Liver (tissue), 10 donors: Measurements from ENCODE around the gene ST3GAL2. TPM values are rescaled to one million over a fixed set of nuclear protein-coding genes. Genes with fewer than 3 reads are reported as not detected.

Experiments
- DNase-seq: peaks from one replicate; pipeline ENCODE4 v3.0.0-alpha.2; 2017; ENCODE audit warnings: low spot score
- H3K27ac ChIP-seq, 2 donors: one replicate each; pipeline ENCODE4 v1.7.0; 2013; ENCODE audit warnings: inconsistent platforms in 2 of 2, low read length in 2 of 2, control low read depth in 1 of 2, low read depth in 1 of 2, mild to moderate bottlenecking in 1 of 2
- H3K27me3 ChIP-seq, 4 donors: one replicate each; pipeline versions ENCODE4 v1.6.1 to v1.7.0; 2013; ENCODE audit warnings: low read length in 3 of 4, inconsistent platforms in 1 of 4, mild to moderate bottlenecking in 1 of 4, moderate library complexity in 1 of 4; ENCODE audit not compliant: control insufficient read depth in 4 of 4, insufficient read depth in 4 of 4
- H3K36me3 ChIP-seq, 4 donors: one replicate each; pipeline versions ENCODE4 v1.6.1 to v1.7.0; 2013; ENCODE audit warnings: low read length in 3 of 4, mild to moderate bottlenecking in 3 of 4, low read depth in 1 of 4, moderate library complexity in 1 of 4; ENCODE audit not compliant: control insufficient read depth in 4 of 4, insufficient read depth in 3 of 4
- H3K4me1 ChIP-seq, 4 donors: one replicate each; pipeline versions ENCODE4 v1.6.1 to v1.7.0; 2013; ENCODE audit warnings: low read length in 3 of 4, mild to moderate bottlenecking in 3 of 4, moderate library complexity in 1 of 4; ENCODE audit not compliant: control insufficient read depth in 4 of 4, insufficient read depth in 4 of 4
- H3K4me3 ChIP-seq, 3 donors: one replicate each; pipeline versions ENCODE4 v1.6.1 to v1.7.0; 2013; ENCODE audit warnings: low read length in 3 of 3, control low read depth in 1 of 3, low read depth in 1 of 3, mild to moderate bottlenecking in 1 of 3
- H3K9ac ChIP-seq, 2 donors: one replicate each; pipeline ENCODE4 v1.7.0; 2013; ENCODE audit warnings: low read length in 2 of 2, mild to moderate bottlenecking in 2 of 2, moderate library complexity in 2 of 2, control low read depth in 1 of 2, low read depth in 1 of 2
- H3K9me3 ChIP-seq, 4 donors: one replicate each; pipeline versions ENCODE4 v1.6.1 to v1.7.0; 2013; ENCODE audit warnings: low read length in 3 of 4; ENCODE audit not compliant: control insufficient read depth in 4 of 4
- ATF3 ChIP-seq: IDR thresholded peaks from 2 replicates; pipeline ENCODE4 v1.6.1; 2016; ENCODE audit warnings: antibody characterized with exemption
- CTCF ChIP-seq: fragments of 150-350 bp; IDR thresholded peaks from 2 replicates; pipeline ENCODE4 v1.5.1; 2017; ENCODE audit warnings: improper control_type of control experiment, low read depth, low read length; ENCODE audit not compliant: missing input control
- FOXA1 ChIP-seq: IDR thresholded peaks from 2 replicates; pipeline ENCODE4 v1.6.1; 2016; ENCODE audit warnings: antibody characterized with exemption
- HNF4A ChIP-seq, 2 donors: conservative IDR thresholded peaks; 2 replicates each; pipeline ENCODE4 v1.6.1; 2016; ENCODE audit warnings: antibody characterized with exemption in 2 of 2, mild to moderate bottlenecking in 2 of 2
- NR2F2 ChIP-seq: IDR thresholded peaks from 2 replicates; pipeline ENCODE4 v1.6.1; 2016; ENCODE audit warnings: antibody characterized with exemption
- RAD21 ChIP-seq, 2 donors: IDR thresholded peaks; 2 replicates each; pipeline ENCODE4 v1.6.1; 2016; ENCODE audit warnings: antibody characterized with exemption in 2 of 2, mild to moderate bottlenecking in 2 of 2
- RXRA ChIP-seq, 2 donors: IDR thresholded peaks; 2 replicates each; pipeline ENCODE4 v1.6.1; 2017 to 2018; ENCODE audit warnings: antibody characterized with exemption in 2 of 2, mild to moderate bottlenecking in 1 of 2
- SP1 ChIP-seq: IDR thresholded peaks from 2 replicates; pipeline ENCODE4 v1.6.1; 2018; ENCODE audit warnings: antibody characterized with exemption, mild to moderate bottlenecking
- TAF1 ChIP-seq: conservative IDR thresholded peaks from 2 replicates; pipeline ENCODE4 v1.6.1; 2016; ENCODE audit warnings: antibody characterized with exemption, mild to moderate bottlenecking
- WGBS: extraction: QIAGEN DNeasy Blood & Tissue Kit; methylation state at CpG from one replicate; pipeline ENCODE4 v1.1.7; 2013; 5-methylcytosine and 5-hydroxymethylcytosine counted together
- polyA plus RNA-seq, 2 donors: library from polyadenylated mRNA; stranded (reverse) in 1 of 2; unstranded in 1 of 2; fragments of 200-250 nt in 1 of 2; fragments of >200 nt in 1 of 2; fragmentation: Nextera tagmentation in 1 of 2; extraction: Ambion mirVana in 1 of 2; gene quantifications; one replicate each; pipeline versions ENCODE4 v1.2.1 to v1.2.3, GENCODE V29; 2013 to 2015
- small RNA-seq: library from RNA; depleted of rRNA; stranded (forward); fragments of <200 nt; gene quantifications from one replicate; pipeline ENCODE3, GENCODE V24; 2014
- total RNA-seq, 2 donors: library from RNA; depleted of rRNA; stranded (reverse); fragments of >200 nt; gene quantifications; one replicate each; pipeline ENCODE4 v1.2.3, GENCODE V29; 2014
- TF ChIP-seq, protein P1 (sequence below): IDR thresholded peaks from 2 replicates; pipeline ENCODE4 v1.6.1; 2016; ENCODE audit warnings: antibody characterized with exemption, mild to moderate bottlenecking
- TF ChIP-seq, protein P2 (sequence below): IDR thresholded peaks from 2 replicates; pipeline ENCODE4 v1.6.1; 2016; ENCODE audit warnings: antibody characterized with exemption
- donor health status: healthy.
- donor health status: healthy.
- donor health status: healthy.
- donor health status: healthy.
- donor health status: healthy.

ST3GAL2 gene
- total and polyA plus RNA-seq, 4 donors = 3.9 to 53.1 (median 12.9) TPM

DNA sequence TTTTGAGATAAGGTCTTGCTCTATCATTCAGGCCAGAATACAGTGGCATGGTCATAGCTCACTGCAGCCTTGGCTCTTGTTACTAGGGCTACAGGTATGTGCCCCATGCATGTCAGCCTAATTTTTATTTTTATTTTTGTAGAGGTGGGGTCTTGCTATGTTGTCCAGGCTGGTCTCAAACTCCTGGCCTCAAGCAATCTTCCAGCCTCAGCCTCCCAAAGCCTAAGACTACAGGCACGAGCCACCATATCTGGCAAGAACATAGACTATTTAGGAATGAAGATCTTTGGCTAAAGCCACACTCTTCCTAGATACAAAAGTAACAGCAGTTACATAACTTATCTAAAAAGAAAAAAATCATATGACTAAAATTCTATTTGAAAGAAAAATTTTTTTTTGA is 107.8 kb downstream of the ST3GAL2 start:
- no peaks in the 10 kb centered on the region for H3K9me3 ChIP-seq
- H3K4me3 ChIP-seq = no peak overlapping the region
- H3K27me3 ChIP-seq = no peaks in the 10 kb centered on the region
- H3K4me1 ChIP-seq = peaks cover 0 to 6% (median 2%) of the 10 kb centered on the region in 4 donors
- no peak overlapping the region for H3K9ac ChIP-seq
- peaks cover 10 to 49% (median 33%) of the 10 kb centered on the region in 4 donors for H3K36me3 ChIP-seq
- no peak overlapping the region for H3K27ac ChIP-seq
- DNase-seq = no peak
- WGBS = 86% methylated on average over 1 of the region's 1 CpG
- TF ChIP-seq, protein P1, sequence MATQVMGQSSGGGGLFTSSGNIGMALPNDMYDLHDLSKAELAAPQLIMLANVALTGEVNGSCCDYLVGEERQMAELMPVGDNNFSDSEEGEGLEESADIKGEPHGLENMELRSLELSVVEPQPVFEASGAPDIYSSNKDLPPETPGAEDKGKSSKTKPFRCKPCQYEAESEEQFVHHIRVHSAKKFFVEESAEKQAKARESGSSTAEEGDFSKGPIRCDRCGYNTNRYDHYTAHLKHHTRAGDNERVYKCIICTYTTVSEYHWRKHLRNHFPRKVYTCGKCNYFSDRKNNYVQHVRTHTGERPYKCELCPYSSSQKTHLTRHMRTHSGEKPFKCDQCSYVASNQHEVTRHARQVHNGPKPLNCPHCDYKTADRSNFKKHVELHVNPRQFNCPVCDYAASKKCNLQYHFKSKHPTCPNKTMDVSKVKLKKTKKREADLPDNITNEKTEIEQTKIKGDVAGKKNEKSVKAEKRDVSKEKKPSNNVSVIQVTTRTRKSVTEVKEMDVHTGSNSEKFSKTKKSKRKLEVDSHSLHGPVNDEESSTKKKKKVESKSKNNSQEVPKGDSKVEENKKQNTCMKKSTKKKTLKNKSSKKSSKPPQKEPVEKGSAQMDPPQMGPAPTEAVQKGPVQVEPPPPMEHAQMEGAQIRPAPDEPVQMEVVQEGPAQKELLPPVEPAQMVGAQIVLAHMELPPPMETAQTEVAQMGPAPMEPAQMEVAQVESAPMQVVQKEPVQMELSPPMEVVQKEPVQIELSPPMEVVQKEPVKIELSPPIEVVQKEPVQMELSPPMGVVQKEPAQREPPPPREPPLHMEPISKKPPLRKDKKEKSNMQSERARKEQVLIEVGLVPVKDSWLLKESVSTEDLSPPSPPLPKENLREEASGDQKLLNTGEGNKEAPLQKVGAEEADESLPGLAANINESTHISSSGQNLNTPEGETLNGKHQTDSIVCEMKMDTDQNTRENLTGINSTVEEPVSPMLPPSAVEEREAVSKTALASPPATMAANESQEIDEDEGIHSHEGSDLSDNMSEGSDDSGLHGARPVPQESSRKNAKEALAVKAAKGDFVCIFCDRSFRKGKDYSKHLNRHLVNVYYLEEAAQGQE = no peak
- no peak for TF ChIP-seq FOXA1
- no peak for TF ChIP-seq RXRA (IDR thresholded peaks at IDR 0.05)
- TF ChIP-seq RAD21 (IDR thresholded peaks at IDR 0.05) = no peak
- TF ChIP-seq, protein P2, sequence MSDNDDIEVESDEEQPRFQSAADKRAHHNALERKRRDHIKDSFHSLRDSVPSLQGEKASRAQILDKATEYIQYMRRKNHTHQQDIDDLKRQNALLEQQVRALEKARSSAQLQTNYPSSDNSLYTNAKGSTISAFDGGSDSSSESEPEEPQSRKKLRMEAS = no peak
- no peak for TF ChIP-seq ATF3
- no peak for TF ChIP-seq NR2F2
- no peak for TF ChIP-seq TAF1
- TF ChIP-seq CTCF = no peak
- no peak for TF ChIP-seq SP1
- no peak for TF ChIP-seq HNF4A (conservative IDR thresholded peaks at IDR 0.05)

Small RNA genes within 50 kb of the gene (small RNA-seq; reads per million reads assigned to genes)
- gene RNU6-23P (0.35 reads per million, percentile 38 among the genes with 10 or more reads in this experiment), gene RPS27P26 (not detected)

Other genes starting within 250 kb of the ST3GAL2 start
- 10 to 100 TPM; 13.1 to 16.4 TPM for gene EXOSC6, start 187.2 kb downstream of the ST3GAL2 start, total RNA-seq
- 1 to 10 TPM; 3.7 to 4.9 TPM for gene EXOSC6, start 187.2 kb downstream of the ST3GAL2 start, polyA plus RNA-seq
- gene AARS1, start 149.6 kb downstream of the ST3GAL2 start, total RNA-seq = 100 to 1,000 TPM in 1 of 2 donors, 10 to 100 TPM in 1; 54.1 to 121 TPM
- 10 to 100 TPM; 53.7 to 73.9 TPM for gene AARS1, start 149.6 kb downstream of the ST3GAL2 start, polyA plus RNA-seq
- 10 to 100 TPM; 11.3 to 16.2 TPM for gene DDX19B, start 139.9 kb downstream of the ST3GAL2 start, total RNA-seq
- 10 to 100 TPM; 16.7 to 21.4 TPM for gene DDX19B, start 139.9 kb downstream of the ST3GAL2 start, polyA plus RNA-seq
- gene DDX19A, start 92.2 kb downstream of the ST3GAL2 start, total RNA-seq = 10 to 100 TPM; 18.9 to 27.8 TPM
- gene DDX19A, start 92.2 kb downstream of the ST3GAL2 start, polyA plus RNA-seq = 10 to 100 TPM; 15.9 to 18.1 TPM
- 10 to 100 TPM in 1 of 2 donors, 1 to 10 TPM in 1; 7.3 to 20.2 TPM for gene FCSK, start 15.5 kb upstream of the ST3GAL2 start, total RNA-seq
- 1 to 10 TPM; 4.3 to 9.7 TPM for gene FCSK, start 15.5 kb upstream of the ST3GAL2 start, polyA plus RNA-seq
- gene COG4, start 84.5 kb upstream of the ST3GAL2 start, total RNA-seq = 10 to 100 TPM; 27.7 to 59.5 TPM
- gene COG4, start 84.5 kb upstream of the ST3GAL2 start, polyA plus RNA-seq = 10 to 100 TPM; 15.3 to 26.7 TPM
- gene SF3B3, start 84.7 kb upstream of the ST3GAL2 start, total RNA-seq = 10 to 100 TPM; 56.6 to 77.8 TPM
- gene SF3B3, start 84.7 kb upstream of the ST3GAL2 start, polyA plus RNA-seq = 10 to 100 TPM; 38.9 to 49.8 TPM
- under 1 TPM; 0.25 to 0.93 TPM for gene IL34, start 207.5 kb upstream of the ST3GAL2 start, total RNA-seq
- gene IL34, start 207.5 kb upstream of the ST3GAL2 start, polyA plus RNA-seq = under 1 TPM; 0.40 to 0.43 TPM
- 10 to 100 TPM; 26.7 to 45.1 TPM for gene MTSS2, start 247.0 kb upstream of the ST3GAL2 start, total RNA-seq
- 10 to 100 TPM in 1 of 2 donors, 1 to 10 TPM in 1; 3.8 to 95.7 TPM for gene MTSS2, start 247.0 kb upstream of the ST3GAL2 start, polyA plus RNA-seq